GM12891 (cell line): Measurements from ENCODE around the gene KPNA6.
"Not testable (repeated sequence)": the region's sequence is repeated elsewhere in the genome, so short reads cannot be mapped to it uniquely, and the experiment has no call there.

ENCODE experiments used
- DNase-seq: peaks from one replicate; pipeline ENCODE4 v3.0.0; 2011; ENCODE audit warnings: low spot score; ENCODE audit not compliant: insufficient read length
- FAIRE-seq: peaks from 2 replicates; lab custom pipeline; 2011; peaks lifted over from hg19 to GRCh38; lab: Jason Lieb, UNC
- PAX5 ChIP-seq: IDR thresholded peaks from 2 replicates; pipeline ENCODE4 v1.6.1; 2011; ENCODE audit warnings: low read length, moderate library complexity, mild to moderate bottlenecking; ENCODE audit not compliant: insufficient read depth, severe bottlenecking
- POLR2A ChIP-seq: IDR thresholded peaks from 2 replicates; pipeline ENCODE4 v1.6.1; 2011; ENCODE audit warnings: low read depth, low read length, control low read depth
- POLR2AphosphoS5 ChIP-seq: IDR thresholded peaks from 2 replicates; pipeline ENCODE4 v1.6.1; 2011; ENCODE audit warnings: low read depth, low read length, control low read depth
- POU2F2 ChIP-seq: IDR thresholded peaks from 2 replicates; pipeline ENCODE4 v1.6.1; 2011; ENCODE audit warnings: low read depth, mild to moderate bottlenecking, control low read depth, low read length, moderate library complexity
- SPI1 ChIP-seq: IDR thresholded peaks from 2 replicates; pipeline ENCODE4 v1.6.1; 2011; ENCODE audit warnings: low read depth, low read length, control low read depth
- TAF1 ChIP-seq: IDR thresholded peaks from 2 replicates; pipeline ENCODE4 v1.6.1; 2011; ENCODE audit warnings: low read depth, low read length, control low read depth

The KPNA6 gene

DNA sequence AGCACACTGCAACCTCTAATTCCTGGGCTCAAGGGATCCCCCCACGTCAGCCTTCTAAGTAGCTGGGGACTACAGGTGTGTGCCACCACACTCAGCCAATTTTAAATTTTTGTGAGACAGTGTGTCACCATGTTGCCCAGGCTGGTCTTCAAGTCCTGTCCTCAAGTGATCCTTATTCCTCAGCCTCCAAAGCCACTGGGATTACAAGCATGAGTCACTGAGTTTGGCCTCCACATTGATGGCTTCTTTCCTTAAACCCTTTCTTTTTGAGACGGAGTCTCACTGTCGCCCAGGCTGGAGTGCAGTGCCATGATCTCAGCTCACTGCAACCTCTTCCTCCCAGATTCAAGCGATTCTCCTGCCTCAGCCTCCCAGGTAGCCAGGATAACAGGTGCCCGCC, 7.6 kb downstream of the KPNA6 start:
- no peak for TF ChIP-seq PAX5
- no peak for FAIRE-seq
- DNase-seq = no peak

DNA sequence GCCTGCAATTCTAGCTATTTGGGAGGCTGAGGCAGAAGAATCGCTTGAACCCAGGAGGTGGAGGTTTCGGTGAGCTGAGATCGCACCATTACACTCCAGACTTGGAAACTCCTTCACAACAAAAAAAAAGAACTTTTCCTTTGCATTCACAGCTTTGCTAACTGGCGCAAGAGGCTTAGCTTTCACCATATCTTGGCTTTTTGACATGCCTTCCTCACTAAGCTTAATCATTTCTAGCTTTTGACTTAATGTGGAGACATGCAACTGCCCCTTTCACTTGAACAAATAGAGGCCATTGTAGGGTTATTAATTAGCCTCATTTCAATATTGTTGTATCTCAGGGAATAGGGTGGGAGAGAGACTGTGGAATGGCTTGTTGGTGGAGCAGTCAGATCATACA, 8.7 kb downstream of the KPNA6 start:
- no peak for DNase-seq
- FAIRE-seq = no peak
- TF ChIP-seq TAF1 (no peak), POLR2A (no peak), POU2F2 (no peak), PAX5 (no peak), POLR2AphosphoS5 (no peak), SPI1 (no peak)

DNA sequence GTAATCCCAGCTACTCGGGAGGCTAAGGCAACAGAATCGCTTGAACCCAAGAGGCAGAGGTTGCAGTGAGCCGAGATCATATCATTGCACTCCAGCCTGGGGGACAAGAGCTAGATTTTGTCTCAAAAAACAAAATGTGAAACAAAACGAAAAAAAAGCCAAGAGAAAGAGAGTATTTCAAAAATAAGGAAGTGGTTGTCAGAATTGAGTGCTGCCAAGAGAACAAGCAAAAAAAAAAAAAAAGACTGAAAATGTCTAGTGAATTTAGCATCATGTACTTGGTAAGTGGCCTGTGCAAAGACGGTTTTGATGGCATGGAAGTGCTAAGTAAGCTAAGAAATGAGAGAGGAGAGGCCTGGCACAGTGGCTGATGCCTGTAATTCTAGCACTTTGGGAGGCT, 14.3 kb downstream of the KPNA6 start:
- TF ChIP-seq POU2F2 (no peak), SPI1 (peak; percentile 89), TAF1 (no peak)
- FAIRE-seq (no peak), DNase-seq (no peak)

DNA sequence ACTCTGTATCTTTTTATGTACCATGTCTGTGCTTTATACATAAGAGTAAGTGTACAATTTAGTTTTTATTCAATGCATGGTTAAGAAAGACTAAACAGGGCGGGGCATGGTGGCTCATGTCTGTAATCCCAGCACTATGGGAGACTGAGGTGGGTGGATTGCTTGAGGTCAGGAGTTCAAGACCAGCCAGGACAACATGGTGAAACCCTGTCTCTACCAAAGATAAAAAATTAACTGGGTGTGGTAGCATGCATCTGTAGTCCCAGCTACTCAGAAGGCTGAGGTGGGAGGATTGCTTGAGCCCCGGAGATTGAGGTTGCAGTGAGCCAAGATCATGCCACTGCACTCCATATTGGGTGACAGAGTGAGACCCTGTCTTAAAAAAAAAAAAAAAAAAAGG, 15.5 kb downstream of the KPNA6 start:
- peak; percentile 23 for FAIRE-seq
- DNase-seq = not testable (repeated sequence)

DNA sequence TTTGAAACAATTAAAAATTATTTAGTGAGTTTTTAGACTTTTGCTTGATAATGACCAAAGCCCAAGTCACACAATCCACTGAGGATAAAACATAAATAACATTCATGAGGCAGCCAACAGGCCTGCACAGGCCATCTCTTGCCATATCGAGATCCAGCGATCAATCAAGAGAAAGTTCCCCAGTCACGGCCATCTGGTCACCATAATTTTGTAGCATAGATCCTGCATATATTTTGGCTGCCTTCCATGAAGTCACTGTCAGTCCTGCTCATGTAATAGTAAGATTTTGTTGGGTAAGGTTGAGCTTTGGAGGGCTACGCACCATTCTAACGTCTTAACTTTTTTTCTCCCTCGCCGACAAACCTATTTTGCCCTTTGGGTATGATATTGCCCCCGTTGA, 17.5 kb downstream of the KPNA6 start:
- no peak for DNase-seq
- TF ChIP-seq POLR2AphosphoS5 = no peak
- no peak for TF ChIP-seq POLR2A
- no peak for TF ChIP-seq TAF1
- no peak for TF ChIP-seq POU2F2
- TF ChIP-seq PAX5 = no peak
- TF ChIP-seq SPI1 = no peak
- no peak for FAIRE-seq

DNA sequence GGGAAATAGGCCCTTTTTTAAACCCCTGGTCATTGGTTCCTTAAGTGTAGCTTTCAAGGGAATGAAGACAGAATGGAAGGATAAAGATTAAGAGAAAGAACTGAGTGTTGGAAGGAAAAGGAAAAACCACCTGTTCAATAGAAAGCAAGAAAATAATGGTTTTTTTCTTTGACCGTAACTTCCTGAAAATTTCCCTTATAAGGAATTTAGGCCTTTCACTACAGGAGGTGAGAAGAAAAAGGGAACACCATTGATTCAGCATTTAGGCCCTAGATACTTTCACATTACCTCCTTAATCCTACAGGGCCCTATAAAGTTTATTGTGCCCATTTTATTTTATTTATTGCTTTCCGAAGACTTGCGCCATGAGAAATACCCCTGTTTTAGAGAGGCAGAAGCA, 18.9 kb downstream of the KPNA6 start:
- no peak for FAIRE-seq
- no peak for TF ChIP-seq PAX5
- TF ChIP-seq POU2F2 = no peak
- TF ChIP-seq POLR2A = no peak
- TF ChIP-seq POLR2AphosphoS5 = no peak
- no peak for TF ChIP-seq SPI1
- TF ChIP-seq TAF1 = no peak
- no peak for DNase-seq

DNA sequence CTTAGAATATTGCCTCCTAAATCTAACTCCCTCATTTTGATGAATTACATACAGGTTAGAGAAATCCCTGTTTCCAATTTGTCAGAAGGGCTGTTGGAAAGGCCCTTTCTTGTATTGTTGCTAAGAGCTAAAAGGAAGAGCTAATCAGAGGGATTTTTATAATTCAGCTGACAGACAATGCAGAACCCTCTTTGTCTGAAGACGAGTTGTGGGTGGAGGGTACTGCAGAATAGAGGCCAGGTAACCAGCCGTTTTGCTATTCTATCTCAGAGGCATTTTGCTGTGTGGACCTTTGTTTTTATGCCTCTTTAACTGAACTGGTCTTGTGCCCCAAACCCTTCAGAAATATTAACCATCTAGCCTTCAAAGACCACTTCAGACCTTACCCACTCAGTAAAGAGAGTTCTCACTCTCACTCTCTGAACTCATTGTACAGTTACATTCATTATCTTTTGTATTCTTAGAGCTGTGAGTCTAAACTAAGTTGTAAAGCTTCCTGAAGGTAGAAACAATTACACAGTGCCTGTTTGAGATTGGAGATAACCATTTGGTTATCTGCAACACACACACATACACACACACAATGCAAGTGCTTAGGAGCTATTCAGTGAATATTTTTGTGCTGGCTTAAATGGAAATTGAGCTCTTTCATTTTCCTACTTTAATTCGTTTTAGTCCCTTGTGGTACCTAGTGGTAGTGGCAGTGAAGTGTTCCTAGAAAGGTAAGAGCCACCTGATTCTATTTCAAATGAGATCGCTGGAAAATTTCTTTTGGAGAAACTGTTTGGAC, 19.7 kb downstream of the KPNA6 start:
- DNase-seq = no peak
- no peak for TF ChIP-seq SPI1
- TF ChIP-seq POLR2A = no peak
- no peak for TF ChIP-seq POLR2AphosphoS5
- no peak for TF ChIP-seq TAF1
- no peak for FAIRE-seq

DNA sequence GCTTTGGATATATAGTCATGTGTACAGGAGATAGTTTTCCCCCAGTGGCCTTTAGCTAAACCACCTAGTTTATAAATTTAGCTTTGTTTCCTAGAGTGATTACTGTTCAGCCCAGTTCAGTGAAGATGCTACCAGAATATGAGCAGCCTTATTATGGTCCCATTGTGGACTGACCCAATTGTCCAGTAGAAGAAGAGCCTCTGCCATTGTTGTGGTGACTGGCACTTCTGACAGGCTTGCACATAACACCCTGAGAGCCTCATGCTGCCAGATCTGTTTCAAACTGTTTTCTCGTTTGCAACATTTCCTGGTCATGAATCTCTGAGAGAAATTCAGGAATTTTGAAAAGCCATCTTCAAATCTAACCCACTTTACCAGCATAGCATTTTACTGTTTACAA, 20.6 kb downstream of the KPNA6 start:
- TF ChIP-seq POLR2A (no peak), TAF1 (no peak), PAX5 (no peak), POU2F2 (no peak), POLR2AphosphoS5 (no peak), SPI1 (no peak)

DNA sequence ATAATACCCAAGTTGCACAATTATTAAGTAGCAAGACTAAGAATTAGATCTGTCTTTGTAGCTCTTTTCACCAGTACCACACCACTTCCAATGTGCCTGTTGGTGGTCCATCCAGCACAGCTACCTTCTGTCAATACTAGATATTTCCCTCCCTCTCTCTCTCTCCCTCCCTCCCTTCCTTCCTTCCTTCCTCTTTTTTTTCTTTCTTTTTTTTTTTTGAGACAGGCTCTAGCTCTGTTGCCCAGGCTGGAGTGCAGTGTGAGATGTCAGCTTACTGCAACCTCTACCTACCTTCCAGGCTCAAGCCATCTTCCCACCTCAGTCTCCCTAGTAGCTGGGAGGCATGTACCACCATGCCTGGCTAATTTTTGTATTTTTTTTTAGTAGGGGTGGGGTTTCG, 21.1 kb downstream of the KPNA6 start:
- DNase-seq (no peak), FAIRE-seq (no peak)
- TF ChIP-seq POU2F2 (no peak), POLR2AphosphoS5 (no peak), SPI1 (no peak)

More for the DNA sequence above, 20.6 kb downstream of the KPNA6 start:
- no peak for DNase-seq
- no peak for FAIRE-seq

DNA sequence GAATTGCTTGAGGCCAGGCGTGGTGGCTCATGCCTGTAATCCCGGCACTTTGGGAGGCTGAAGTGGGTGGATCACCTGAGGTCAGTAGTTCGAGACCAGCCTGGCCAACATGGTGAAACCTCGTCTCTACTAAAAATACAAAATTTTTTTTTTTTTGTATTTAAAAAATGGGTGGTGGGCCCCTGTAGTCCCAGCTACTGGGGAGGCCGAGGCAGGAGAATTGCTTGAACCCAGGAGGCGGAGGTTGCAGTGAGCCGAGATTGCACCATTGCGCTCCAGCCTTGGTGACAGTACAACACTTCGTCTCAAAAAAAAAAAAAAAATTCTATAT, 26.1 kb downstream of the KPNA6 start:
- not testable (repeated sequence) for FAIRE-seq, DNase-seq

DNA sequence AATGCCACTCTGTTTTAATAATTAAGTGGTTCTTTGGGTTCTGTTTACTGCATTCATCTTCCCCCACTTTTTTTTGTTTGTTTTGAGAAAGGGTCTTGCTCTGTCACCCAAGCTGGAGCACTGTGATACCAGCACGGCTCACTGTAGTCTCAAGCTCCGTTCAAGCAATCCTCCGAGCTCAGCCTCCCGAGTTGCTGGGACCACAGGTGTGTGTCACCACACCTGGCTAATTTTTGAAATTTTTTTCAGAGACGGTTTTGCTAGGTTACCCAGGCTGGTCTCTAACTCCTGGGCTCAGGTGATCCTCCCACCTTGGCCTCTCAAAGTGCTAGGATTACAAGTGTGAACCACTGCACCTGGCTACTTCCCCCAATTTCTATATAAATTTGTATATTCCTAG, 29.3 kb downstream of the KPNA6 start:
- FAIRE-seq (no peak), DNase-seq (no peak)
- TF ChIP-seq POU2F2 (no peak), TAF1 (no peak), POLR2A (no peak), PAX5 (no peak), POLR2AphosphoS5 (no peak), SPI1 (no peak)
